Esophagus muscularis mucosa (tissue), 4 donors: ENCODE measurements around the gene DYDC2.

ENCODE experiments used
- EP300 ChIP-seq: sonication (generic); formaldehyde crosslinking; IDR thresholded peaks from one replicate; pipeline ENCODE4 v1.6.1; 2017; ENCODE audit warnings: antibody characterized with exemption
- POLR2A ChIP-seq: fragments of 450-650 bp; IDR thresholded peaks from one replicate; pipeline ENCODE4 v1.6.1; 2017; ENCODE audit warnings: antibody characterized with exemption, moderate library complexity, mild to moderate bottlenecking, low read depth
- TF ChIP-seq, protein P1 (sequence below), 3 experiments: fragments of 200-600 bp in 2 of 3; fragments of 450-650 bp in 1 of 3; sonication (generic) in 2 of 3; IDR thresholded peaks; one replicate each; pipeline ENCODE4 v1.5.1; 2017 to 2019; ENCODE audit warnings: antibody characterized with exemption in 3 of 3, mild to moderate bottlenecking in 2 of 3, moderate library complexity in 1 of 3

- TF ChIP-seq POLR2A (no peak), EP300 (no peak)
- TF ChIP-seq, protein P1, sequence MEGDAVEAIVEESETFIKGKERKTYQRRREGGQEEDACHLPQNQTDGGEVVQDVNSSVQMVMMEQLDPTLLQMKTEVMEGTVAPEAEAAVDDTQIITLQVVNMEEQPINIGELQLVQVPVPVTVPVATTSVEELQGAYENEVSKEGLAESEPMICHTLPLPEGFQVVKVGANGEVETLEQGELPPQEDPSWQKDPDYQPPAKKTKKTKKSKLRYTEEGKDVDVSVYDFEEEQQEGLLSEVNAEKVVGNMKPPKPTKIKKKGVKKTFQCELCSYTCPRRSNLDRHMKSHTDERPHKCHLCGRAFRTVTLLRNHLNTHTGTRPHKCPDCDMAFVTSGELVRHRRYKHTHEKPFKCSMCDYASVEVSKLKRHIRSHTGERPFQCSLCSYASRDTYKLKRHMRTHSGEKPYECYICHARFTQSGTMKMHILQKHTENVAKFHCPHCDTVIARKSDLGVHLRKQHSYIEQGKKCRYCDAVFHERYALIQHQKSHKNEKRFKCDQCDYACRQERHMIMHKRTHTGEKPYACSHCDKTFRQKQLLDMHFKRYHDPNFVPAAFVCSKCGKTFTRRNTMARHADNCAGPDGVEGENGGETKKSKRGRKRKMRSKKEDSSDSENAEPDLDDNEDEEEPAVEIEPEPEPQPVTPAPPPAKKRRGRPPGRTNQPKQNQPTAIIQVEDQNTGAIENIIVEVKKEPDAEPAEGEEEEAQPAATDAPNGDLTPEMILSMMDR (IDR thresholded peaks at IDR 0.05) = no peak
Observed at GRCh38 chr10:80315391-80315790, 41.2 kb upstream of the DYDC2 start.
